ENCODE data around the gene TTYH2.

DNA sequence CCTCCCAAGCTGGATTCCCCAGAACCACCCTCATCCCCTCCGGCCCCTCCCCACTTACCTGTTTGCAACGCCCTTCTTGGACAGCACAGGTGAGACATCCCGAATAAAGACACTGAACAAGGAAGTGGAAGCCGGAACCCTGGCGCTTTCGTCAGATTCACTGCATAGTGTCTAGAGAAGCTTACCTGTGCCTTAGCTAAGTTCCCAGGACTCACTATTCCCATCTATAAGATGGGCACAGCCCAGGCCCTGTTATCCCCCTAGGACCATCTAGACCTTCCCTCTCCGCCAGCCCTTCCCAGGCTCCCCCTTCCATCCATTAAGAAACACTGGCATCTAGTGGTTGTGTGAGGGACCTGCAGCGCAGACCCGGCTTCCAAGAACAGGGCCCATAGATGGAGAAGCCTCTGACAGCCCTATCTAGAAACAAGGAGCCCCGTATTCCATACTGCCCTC lies 36.8 kb upstream of the TTYH2 start:
- TF ChIP-seq, protein P1, sequence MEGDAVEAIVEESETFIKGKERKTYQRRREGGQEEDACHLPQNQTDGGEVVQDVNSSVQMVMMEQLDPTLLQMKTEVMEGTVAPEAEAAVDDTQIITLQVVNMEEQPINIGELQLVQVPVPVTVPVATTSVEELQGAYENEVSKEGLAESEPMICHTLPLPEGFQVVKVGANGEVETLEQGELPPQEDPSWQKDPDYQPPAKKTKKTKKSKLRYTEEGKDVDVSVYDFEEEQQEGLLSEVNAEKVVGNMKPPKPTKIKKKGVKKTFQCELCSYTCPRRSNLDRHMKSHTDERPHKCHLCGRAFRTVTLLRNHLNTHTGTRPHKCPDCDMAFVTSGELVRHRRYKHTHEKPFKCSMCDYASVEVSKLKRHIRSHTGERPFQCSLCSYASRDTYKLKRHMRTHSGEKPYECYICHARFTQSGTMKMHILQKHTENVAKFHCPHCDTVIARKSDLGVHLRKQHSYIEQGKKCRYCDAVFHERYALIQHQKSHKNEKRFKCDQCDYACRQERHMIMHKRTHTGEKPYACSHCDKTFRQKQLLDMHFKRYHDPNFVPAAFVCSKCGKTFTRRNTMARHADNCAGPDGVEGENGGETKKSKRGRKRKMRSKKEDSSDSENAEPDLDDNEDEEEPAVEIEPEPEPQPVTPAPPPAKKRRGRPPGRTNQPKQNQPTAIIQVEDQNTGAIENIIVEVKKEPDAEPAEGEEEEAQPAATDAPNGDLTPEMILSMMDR (IDR thresholded peaks at IDR 0.05): peak; percentile 72 to 79 (median 74)
- TF ChIP-seq EP300 (IDR thresholded peaks at IDR 0.05) (no peak), POLR2A (IDR thresholded peaks at IDR 0.05) (no peak)

Data from tibial nerve (tissue), 4 donors.